Small intestine (tissue), 7 donors: ENCODE results near the gene GSE1. TPM values are rescaled to one million over a fixed set of nuclear protein-coding genes. Genes with fewer than 3 reads are reported as not detected.

Experiments
- DNase-seq, 2 donors: peaks; one replicate each; pipeline versions ENCODE4 v3.0.0 to v3.0.0-alpha.2; 2013
- FAIRE-seq: peaks from 2 replicates; lab custom pipeline; 2012; peaks lifted over from hg19 to GRCh38; lab: Jason Lieb, UNC
- H3K27ac ChIP-seq, 3 donors: one replicate each; pipeline ENCODE4 v1.5.1; 2013; ENCODE audit warnings: low read length in 2 of 3, mild to moderate bottlenecking in 2 of 3, control low read depth in 1 of 3, inconsistent platforms in 1 of 3, low read depth in 1 of 3, moderate library complexity in 1 of 3
- H3K27me3 ChIP-seq, 3 donors: one replicate each; pipeline ENCODE4 v1.6.1; 2013; ENCODE audit warnings: low read length in 3 of 3, inconsistent platforms in 1 of 3; ENCODE audit not compliant: control insufficient read depth in 3 of 3, insufficient read depth in 3 of 3
- H3K36me3 ChIP-seq, 3 donors: one replicate each; pipeline ENCODE4 v1.6.1; 2013; ENCODE audit warnings: low read length in 3 of 3, inconsistent platforms in 1 of 3, low read depth in 1 of 3, mild to moderate bottlenecking in 1 of 3, moderate library complexity in 1 of 3; ENCODE audit not compliant: control insufficient read depth in 3 of 3, insufficient read depth in 2 of 3
- H3K4me1 ChIP-seq, 3 donors: one replicate each; pipeline ENCODE4 v1.6.1; 2013; ENCODE audit warnings: low read length in 2 of 3, inconsistent platforms in 1 of 3, low read depth in 1 of 3, mild to moderate bottlenecking in 1 of 3, moderate library complexity in 1 of 3; ENCODE audit not compliant: control insufficient read depth in 3 of 3, insufficient read depth in 2 of 3
- H3K4me3 ChIP-seq, 3 donors: one replicate each; pipeline ENCODE4 v1.5.1; 2013; ENCODE audit warnings: low read length in 3 of 3, control low read depth in 1 of 3, inconsistent platforms in 1 of 3, low read depth in 1 of 3, mild to moderate bottlenecking in 1 of 3, moderate library complexity in 1 of 3
- H3K9me3 ChIP-seq, 2 donors: one replicate each; pipeline ENCODE4 v1.6.1; 2013; ENCODE audit warnings: low read depth in 1 of 2, low read length in 1 of 2; ENCODE audit not compliant: control insufficient read depth in 2 of 2, insufficient read depth in 1 of 2
- WGBS, 3 donors: extraction: QIAGEN DNeasy Blood & Tissue Kit; methylation state at CpG; one replicate each; pipeline ENCODE4 v1.1.7; 2013; 5-methylcytosine and 5-hydroxymethylcytosine counted together
- polyA plus RNA-seq, 4 donors: library from polyadenylated mRNA; stranded (reverse) in 3 of 4; unstranded in 1 of 4; fragments of 200-250 nt in 3 of 4; fragments of 120-200 nt in 1 of 4; gene quantifications; one replicate each; pipeline versions ENCODE4 v1.2.1 to v1.2.3, GENCODE V29; 2013
- donor health status: healthy with polysubstance abuse.
- donor health status: control.
- donor health status: control.
- donor health status: Bipolar disorder and iron deficiency.
- donor health status: healthy.

GSE1 gene
- polyA plus RNA-seq, 4 donors: 9.2 to 96.1 (median 17.7) TPM

GRCh38 chr16:85577899-85578598 is 35.1 kb upstream of the GSE1 start:
- Histone ChIP-seq H3K4me1 (peaks cover 12 to 75% (median 17%) of the 10 kb centered on the region in 3 donors), H3K4me3 (no peak overlapping the region), H3K27ac (no peak overlapping the region), H3K9me3 (peaks cover 0 to 6% of the 10 kb centered on the region in 2 donors), H3K27me3 (no peaks in the 10 kb centered on the region), H3K36me3 (peaks cover 0 to 48% (median 0%) of the 10 kb centered on the region in 3 donors)
- WGBS, 3 donors: 52 to 75% (median 61%) methylated on average over 20 of the region's 20 CpGs
- FAIRE-seq: no peak
- no peak for DNase-seq

- no peak overlapping the region for H3K4me3 ChIP-seq
- no peaks in the 10 kb centered on the region for H3K27me3 ChIP-seq
- FAIRE-seq (no peak), DNase-seq (no peak)
- peaks cover 0 to 48% (median 0%) of the 10 kb centered on the region in 3 donors for H3K36me3 ChIP-seq
- whole genome bisulfite sequencing, 3 donors: 76 to 89% (median 82%) methylated on average over 5 of the region's 5 CpGs
- peaks cover 0 to 6% of the 10 kb centered on the region in 2 donors for H3K9me3 ChIP-seq
- peaks cover 12 to 72% (median 17%) of the 10 kb centered on the region in 3 donors for H3K4me1 ChIP-seq
- H3K27ac ChIP-seq: no peak overlapping the region
These were observed 34.5 kb upstream of the GSE1 start for GRCh38 chr16:85578599-85578948.

GRCh38 chr16:85579191-85579590 is 33.9 kb upstream of the GSE1 start:
- H3K36me3 ChIP-seq: peaks cover 0 to 48% (median 0%) of the 10 kb centered on the region in 3 donors
- H3K27me3 ChIP-seq: no peaks in the 10 kb centered on the region
- peak overlapping the region in 1 of 3 donors; percentile 64 for H3K27ac ChIP-seq
- FAIRE-seq: no peak
- 29 to 58% (median 46%) methylated on average over 13 of the region's 13 CpGs for WGBS, 3 donors
- no peak for DNase-seq
- peaks cover 11 to 65% (median 17%) of the 10 kb centered on the region in 3 donors for H3K4me1 ChIP-seq
- peaks cover 0 to 6% of the 10 kb centered on the region in 2 donors for H3K9me3 ChIP-seq
- no peak overlapping the region for H3K4me3 ChIP-seq

- H3K4me3 ChIP-seq: no peak overlapping the region
- peak overlapping the region in 2 of 3 donors; percentile 9 to 64 for H3K27ac ChIP-seq
- DNase-seq (no peak), FAIRE-seq (no peak)
- H3K27me3 ChIP-seq: no peaks in the 10 kb centered on the region
- WGBS, 3 donors: 66 to 87% (median 81%) methylated on average over 10 to 11 of the region's 11 CpGs
- H3K9me3 ChIP-seq: peaks cover 0 to 6% of the 10 kb centered on the region in 2 donors
- peaks cover 11 to 57% (median 12%) of the 10 kb centered on the region in 3 donors for H3K4me1 ChIP-seq
- peaks cover 0 to 45% (median 0%) of the 10 kb centered on the region in 3 donors for H3K36me3 ChIP-seq
These were observed 33.1 kb upstream of the GSE1 start for GRCh38 chr16:85579923-85580580.

GRCh38 chr16:85580684-85581083 is 32.4 kb upstream of the GSE1 start:
- WGBS, 3 donors: 94 to 96% (median 95%) methylated on average over 7 of the region's 7 CpGs
- no peak overlapping the region for H3K4me3 ChIP-seq
- no peak for FAIRE-seq
- peaks cover 0 to 6% of the 10 kb centered on the region in 2 donors for H3K9me3 ChIP-seq
- no peak for DNase-seq
- no peaks in the 10 kb centered on the region for H3K27me3 ChIP-seq
- H3K27ac ChIP-seq: peak overlapping the region in 1 of 3 donors; percentile 15
- H3K36me3 ChIP-seq: peaks cover 0 to 52% (median 0%) of the 10 kb centered on the region in 3 donors
- peaks cover 9 to 55% (median 12%) of the 10 kb centered on the region in 3 donors for H3K4me1 ChIP-seq

- DNase-seq: no peak
- peak overlapping the region in 1 of 3 donors; percentile 53 for H3K27ac ChIP-seq
- peaks cover 4 to 54% (median 7%) of the 10 kb centered on the region in 3 donors for H3K4me1 ChIP-seq
- FAIRE-seq: no peak
- peaks cover 0 to 6% of the 10 kb centered on the region in 2 donors for H3K9me3 ChIP-seq
- no peaks in the 10 kb centered on the region for H3K27me3 ChIP-seq
- no peak overlapping the region for H3K4me3 ChIP-seq
- H3K36me3 ChIP-seq: peaks cover 0 to 58% (median 0%) of the 10 kb centered on the region in 3 donors
- 74 to 83% (median 75%) methylated on average over 29 of the region's 29 CpGs for WGBS, 3 donors
These were observed 30.7 kb upstream of the GSE1 start for GRCh38 chr16:85582229-85582991.

- H3K27me3 ChIP-seq: no peaks in the 10 kb centered on the region
- H3K27ac ChIP-seq: peak overlapping the region in 1 of 3 donors; percentile 53
- peaks cover 0 to 48% (median 0%) of the 10 kb centered on the region in 3 donors for H3K36me3 ChIP-seq
- no peak overlapping the region for H3K4me3 ChIP-seq
- DNase-seq (no peak), FAIRE-seq (no peak)
- H3K9me3 ChIP-seq: peaks cover 0 to 6% of the 10 kb centered on the region in 2 donors
- H3K4me1 ChIP-seq: peaks cover 0 to 47% (median 3%) of the 10 kb centered on the region in 3 donors
- WGBS, 3 donors: 80 to 89% (median 86%) methylated on average over 22 of the region's 22 CpGs
These were observed 29.5 kb upstream of the GSE1 start for GRCh38 chr16:85583491-85584181.
